CD4-positive, alpha-beta T cell treated with Interferon alpha-2 for 1 hour (primary cell): ENCODE data around the gene IFI27L1.

Source experiments
- DNase-seq, 2 donors: peaks; one replicate each; pipeline ENCODE4 v3.0.0-alpha.2; 2020 to 2022

IFI27L1 gene

DNA sequence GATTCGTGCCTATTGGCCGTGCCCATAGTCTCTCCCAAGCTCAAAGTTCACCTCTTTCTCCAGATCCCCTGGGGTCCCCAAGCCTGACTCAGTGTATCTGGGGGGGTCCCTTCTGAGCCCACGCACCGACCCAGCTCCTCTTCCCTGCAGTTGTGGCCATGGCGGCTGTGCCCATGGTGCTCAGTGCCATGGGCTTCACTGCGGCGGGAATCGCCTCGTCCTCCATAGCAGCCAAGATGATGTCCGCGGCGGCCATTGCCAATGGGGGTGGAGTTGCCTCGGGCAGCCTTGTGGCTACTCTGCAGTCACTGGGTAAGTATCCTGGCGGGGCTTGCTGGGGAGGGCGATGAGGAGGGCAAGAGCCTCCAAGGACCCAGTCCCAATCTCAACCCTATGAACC, 34.5 kb downstream of the IFI27L1 start:
- DNase-seq = no peak

DNA sequence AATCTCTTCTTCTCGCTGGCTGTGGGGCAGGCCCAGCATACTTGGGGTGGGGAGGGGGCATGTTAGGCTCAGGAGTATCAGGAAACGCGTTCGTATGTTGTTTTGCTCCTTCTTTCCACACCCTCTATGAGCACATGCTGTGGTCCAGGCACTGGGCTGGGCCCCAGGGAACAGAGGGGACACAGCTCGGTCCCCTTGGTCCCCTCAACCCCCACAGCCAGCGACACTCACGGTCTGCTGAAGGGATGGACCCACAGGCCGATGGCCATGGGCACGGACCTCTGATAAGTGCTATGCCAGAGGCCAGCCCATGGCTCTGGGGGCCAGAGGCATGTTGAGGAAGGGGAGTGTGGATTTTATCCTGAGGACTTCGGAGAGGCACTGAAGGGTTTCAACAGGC, 35.6 kb downstream of the IFI27L1 start:
- no peak for DNase-seq

DNA sequence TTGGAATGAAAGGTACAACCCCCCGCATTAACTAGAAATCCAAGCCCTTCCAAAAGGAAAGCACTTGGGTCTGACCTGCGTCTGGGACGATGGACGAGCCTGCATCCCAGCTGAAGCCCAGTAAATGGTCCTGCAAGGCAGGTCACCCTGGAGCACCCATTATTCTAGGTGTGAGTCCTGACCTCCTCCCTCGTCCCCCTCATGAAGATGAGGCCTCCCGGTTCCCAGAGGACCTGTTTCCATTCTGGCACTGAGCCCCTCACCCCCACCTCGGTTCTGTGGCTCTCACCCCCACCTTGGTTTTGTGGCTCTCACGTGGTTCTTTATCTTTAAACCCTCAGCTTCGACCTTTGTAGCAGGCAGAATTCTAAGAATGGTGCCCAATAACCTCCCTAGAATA, 36.7 kb downstream of the IFI27L1 start:
- no peak for DNase-seq

GRCh38 chr14:94119071-94119470, 38.0 kb downstream of the IFI27L1 start:
- no peak for DNase-seq

- no peak for DNase-seq
Observed at GRCh38 chr14:94120667-94121340, 39.7 kb downstream of the IFI27L1 start.

DNA sequence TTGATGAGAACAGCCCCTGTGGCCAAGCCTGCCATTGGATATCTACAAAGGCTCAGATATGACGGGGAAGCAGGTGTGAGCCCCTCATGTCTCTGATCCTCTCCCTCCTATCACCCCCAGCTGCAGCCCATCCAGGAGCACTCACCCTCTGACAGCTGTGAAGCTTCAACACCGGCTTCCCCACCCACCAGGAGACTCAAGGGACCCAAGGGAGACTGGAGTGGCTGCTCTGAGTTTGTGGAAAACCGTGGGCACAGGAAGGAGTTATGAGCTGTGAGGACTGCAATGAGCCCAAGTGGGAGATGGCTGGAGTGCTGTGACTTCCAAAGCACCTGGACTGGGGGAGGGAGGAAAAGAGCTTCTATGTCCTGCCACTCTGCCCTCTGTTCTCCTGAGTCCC, 40.4 kb downstream of the IFI27L1 start:
- DNase-seq = no peak

- DNase-seq = no peak
Observed at GRCh38 chr14:94122438-94122837, 41.3 kb downstream of the IFI27L1 start.

DNA sequence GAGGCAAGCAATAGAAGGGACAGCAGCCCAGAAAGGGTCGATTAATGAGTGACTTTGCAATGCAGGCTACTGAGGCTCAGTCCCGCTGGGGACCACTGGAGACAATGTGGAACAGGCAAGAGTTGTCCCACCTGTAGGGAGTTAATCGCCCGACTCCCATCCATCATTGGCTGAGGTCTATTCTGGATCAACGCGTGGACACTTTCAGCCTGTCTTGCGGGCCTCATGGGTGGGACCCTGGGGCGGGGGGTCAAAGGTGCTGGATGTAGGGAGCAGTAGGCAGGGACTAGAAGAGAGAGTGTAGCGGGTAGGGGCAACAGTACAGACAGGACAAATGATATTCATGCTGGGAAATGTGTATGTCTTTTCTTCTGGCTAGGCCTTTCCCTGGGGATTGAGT, 42.2 kb downstream of the IFI27L1 start:
- DNase-seq = no peak

- no peak for DNase-seq
Observed at GRCh38 chr14:94123868-94124267, 42.8 kb downstream of the IFI27L1 start.

- no peak for DNase-seq
Observed at GRCh38 chr14:94124582-94125377, 43.7 kb downstream of the IFI27L1 start.

DNA sequence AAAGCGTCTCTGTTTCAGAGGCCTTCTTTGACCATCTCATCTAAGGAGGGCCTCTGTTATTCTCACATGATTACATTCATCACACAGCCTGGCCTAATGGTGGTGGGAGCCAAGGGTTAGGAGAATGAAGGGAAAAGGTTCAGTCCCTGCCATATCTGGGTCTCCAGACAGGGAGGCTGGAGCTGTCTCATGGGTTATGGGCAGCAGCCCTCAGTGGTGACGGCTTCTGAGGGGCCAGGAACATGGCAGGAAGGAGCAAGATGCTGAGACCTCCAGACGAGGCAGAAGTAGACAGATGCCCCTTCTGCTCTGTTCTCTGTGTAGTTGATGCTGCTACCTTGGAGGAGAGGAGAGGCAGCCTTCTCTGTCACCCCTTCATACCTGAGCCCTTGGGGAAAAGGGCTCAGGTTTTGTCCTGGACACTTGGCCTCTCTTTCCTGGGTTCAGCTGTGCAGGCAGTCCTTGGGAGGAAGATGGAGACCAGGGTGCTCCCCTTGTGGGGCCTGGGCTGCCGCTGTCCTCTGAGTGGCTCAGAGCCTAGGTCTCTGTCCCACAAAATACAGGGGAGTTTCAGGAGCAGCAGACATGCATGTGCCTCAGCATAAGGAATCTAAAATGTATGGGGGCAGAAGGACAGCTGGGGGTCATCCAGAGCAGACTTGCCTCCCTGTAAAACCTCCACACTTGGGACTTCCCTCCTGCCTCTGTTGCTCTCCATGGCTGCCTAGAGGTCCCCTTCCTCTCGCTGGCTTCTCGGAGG, 44.7 kb downstream of the IFI27L1 start:
- no peak for DNase-seq

DNA sequence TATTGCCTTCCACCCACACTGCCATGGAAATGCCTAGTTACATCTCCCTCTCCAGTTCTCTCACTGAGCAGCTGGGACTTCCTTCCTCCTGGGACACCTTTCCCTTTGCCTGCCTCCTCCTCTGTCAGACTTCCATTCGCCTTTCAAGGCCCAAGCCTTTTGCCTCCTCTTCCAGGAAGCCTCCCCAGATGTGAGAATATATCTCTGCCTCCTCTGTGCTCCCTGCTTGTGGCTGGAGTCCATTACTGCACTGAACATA, 45.2 kb downstream of the IFI27L1 start:
- DNase-seq = no peak

- no peak for DNase-seq
Observed at GRCh38 chr14:94126800-94127199, 45.7 kb downstream of the IFI27L1 start.

- no peak for DNase-seq
Observed at GRCh38 chr14:94127330-94127729, 46.2 kb downstream of the IFI27L1 start.

DNA sequence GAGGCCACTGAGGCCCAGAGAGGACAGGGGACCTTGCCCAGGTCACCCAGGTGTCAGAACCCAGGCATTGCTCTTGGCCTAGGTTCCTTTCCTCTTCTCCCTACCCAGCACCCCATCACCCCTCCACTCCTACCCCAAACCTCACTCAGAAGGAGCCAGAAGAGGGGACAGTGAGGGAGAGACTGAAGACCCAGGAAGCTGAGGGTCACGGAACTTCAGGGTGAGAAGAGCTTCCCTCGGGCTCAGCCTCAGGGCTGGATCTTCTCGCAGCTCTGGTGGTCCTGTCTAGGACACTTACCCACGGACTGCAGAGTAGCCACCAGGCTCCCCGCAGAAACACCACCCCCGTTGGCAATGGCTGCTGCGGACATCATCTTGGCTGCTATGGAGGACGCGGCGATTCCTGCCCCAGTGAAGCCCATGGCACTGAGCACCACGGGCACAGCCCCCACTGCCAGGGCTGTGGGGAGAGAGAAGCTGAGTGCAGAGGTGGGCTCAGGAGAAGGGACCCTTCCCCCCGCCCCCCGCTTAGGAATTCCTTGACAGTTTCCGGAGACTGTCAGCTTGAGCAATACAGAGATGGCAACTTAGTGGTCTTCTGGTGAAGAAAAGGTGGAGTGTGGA, 47.2 kb downstream of the IFI27L1 start:
- DNase-seq = no peak

GRCh38 chr14:94129111-94129757, 48.1 kb downstream of the IFI27L1 start, which contains the start of gene IFI27L2:
Gene IFI27L2, minus strand, starts transcription at chr14:94129604. Its CDS starts 40 bp downstream, at chr14:94129564.
- peak; percentile 59 to 79 for DNase-seq

GRCh38 chr14:94129758-94130414, 48.8 kb downstream of the IFI27L1 start:
- peak in 1 of 2 donors; percentile 33 for DNase-seq

GRCh38 chr14:94132285-94132887, 51.3 kb downstream of the IFI27L1 start:
- DNase-seq = peak; percentile 61 to 84

- no peak for DNase-seq
Observed at GRCh38 chr14:94135476-94135875, 54.4 kb downstream of the IFI27L1 start.

DNA sequence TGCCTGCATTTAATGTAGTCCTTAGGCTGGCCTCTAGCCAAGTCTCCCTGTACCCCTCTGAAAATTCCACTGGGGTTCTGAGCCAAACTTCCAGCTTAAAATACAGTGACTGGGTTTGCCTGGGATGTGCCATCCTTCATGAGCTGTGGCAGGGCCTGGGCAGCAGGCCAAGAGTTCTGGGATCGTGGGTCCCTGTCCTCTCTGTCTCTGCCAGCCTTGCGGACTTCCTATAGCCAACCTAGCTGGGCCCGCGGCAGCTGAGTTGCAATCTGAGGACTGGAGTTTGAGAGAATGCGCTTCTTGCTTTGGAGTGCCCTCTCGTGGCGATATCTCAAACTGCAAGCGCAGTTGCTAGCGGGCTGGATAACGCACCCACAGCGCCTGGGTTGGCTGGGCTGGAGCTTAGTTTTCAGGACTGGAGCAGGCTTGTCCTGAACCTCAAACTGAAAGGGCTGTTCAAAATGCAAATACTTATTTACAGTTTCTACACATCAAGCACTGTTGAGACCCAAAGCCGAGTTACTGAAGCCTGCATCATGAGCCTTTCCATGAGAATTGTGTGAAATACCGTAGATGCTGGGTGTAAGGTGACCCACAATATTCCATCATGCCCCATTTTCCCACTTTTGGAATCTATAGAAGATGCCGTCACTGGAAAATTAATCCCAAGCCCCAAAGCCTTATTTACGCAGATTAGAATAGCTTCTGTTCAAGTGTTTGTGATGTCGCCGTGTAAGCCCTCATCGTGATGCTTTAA, 55.6 kb downstream of the IFI27L1 start:
- peak; percentile 81 to 88 for DNase-seq

GRCh38 chr14:94138251-94138650, 57.1 kb downstream of the IFI27L1 start:
- no peak for DNase-seq
